Pancreas (tissue), 10 donors: Measurements from ENCODE around the gene TUBGCP3. TPM values are rescaled to one million over a fixed set of nuclear protein-coding genes. Genes with fewer than 3 reads are reported as not detected.

Experiments used
- ATAC-seq, 4 donors: fragments of 200-7000 bp; cut with Tn5 transposase; one replicate each; pipeline versions ENCODE4 v1.8.0 to v1.9.1; 2020; ENCODE audit warnings: mild to moderate bottlenecking in 4 of 4, moderate library complexity in 4 of 4
- DNase-seq, 6 donors: peaks; one replicate each; pipeline ENCODE4 v3.0.0-alpha.2; 2020
- FAIRE-seq: peaks from 2 replicates; lab custom pipeline; 2012; peaks lifted over from hg19 to GRCh38; lab: Jason Lieb, UNC
- H3K27ac ChIP-seq, 4 donors: fragments of 200-600 bp; sonication (generic); 1 replicate in 3 of 4; 2 replicates in 1 of 4; pipeline versions ENCODE4 v1.5.0 to v1.8.0; 2020
- H3K27me3 ChIP-seq, 4 donors: fragments of 200-600 bp; one replicate each; pipeline ENCODE4 v1.8.0; 2021
- H3K36me3 ChIP-seq, 3 donors: fragments of 200-600 bp; sonication (generic) in 1 of 3; one replicate each; pipeline versions ENCODE4 v1.5.0 to v1.8.0; 2020 to 2021
- H3K4me1 ChIP-seq, 3 donors: fragments of 200-600 bp; one replicate each; pipeline ENCODE4 v1.8.0; 2021
- H3K4me3 ChIP-seq, 4 donors: fragments of 200-600 bp; sonication (generic) in 2 of 4; one replicate each; pipeline versions ENCODE4 v1.5.0 to v1.8.0; 2020 to 2021
- H3K9me3 ChIP-seq, 4 donors: fragments of 200-600 bp; one replicate each; pipeline ENCODE4 v1.8.0; 2021
- CTCF ChIP-seq, 4 donors: fragments of 200-600 bp; sonication (generic) in 3 of 4; IDR thresholded peaks; one replicate each; pipeline versions ENCODE4 v1.5.0 to v1.8.0; 2021; ENCODE audit warnings: antibody characterized with exemption in 4 of 4
- WGBS, 2 donors: extraction: QIAGEN DNeasy Blood & Tissue Kit; methylation state at CpG; one replicate each; pipeline ENCODE4 v1.1.7; 2013; 5-methylcytosine and 5-hydroxymethylcytosine counted together
- intact Hi-C, 3 donors: fragments of 100-400 bp; cut with DNase I; formaldehyde crosslinking; loops; one replicate each; pipeline versions ENCODE4 v1.11.1 to v1.14.2; 2022
- polyA plus RNA-seq, 2 donors: library from polyadenylated mRNA; stranded (reverse); fragments of 200-250 nt; gene quantifications; one replicate each; pipeline ENCODE4 v1.2.3, GENCODE V29; 2013
- total RNA-seq, 6 donors: library from RNA; stranded (reverse); fragmentation: NEBNext Ultra II Directional in 4 of 6; extraction: Animal tissue kit (Norgen Biotek cat#: 25700) in 4 of 6; gene quantifications; one replicate each; pipeline versions ENCODE4 v1.2.1 to v1.2.4, GENCODE V29; 2021 to 2023
- donor health status: healthy with polysubstance abuse.
- donor health status: DM: no; HTN: no; CAD: no; lungs with moderate emphysema.
- donor health status: DM: no; HTN: no; CAD: no.
- donor health status: control.
- donor health status: control.
- donor health status: Bipolar disorder and iron deficiency.
- donor health status: DM: yes; HTN: yes; CAD: no.
- donor health status: DM: no; HTN: no; CAD: no.
- donor health status: DM: no; HTN: no; CAD: no.
- donor health status: DM: yes; HTN: yes; CAD: no.

The TUBGCP3 gene
- total and polyA plus RNA-seq, 8 donors, result 6.3 to 20.2 (median 12.6) TPM

- ATAC-seq (no peak), DNase-seq (no peak), FAIRE-seq (no peak)
- 71 to 76% methylated on average over 8 of the region's 8 CpGs for WGBS, 2 donors
- intact Hi-C loops, result no loop called here
- H3K9me3 ChIP-seq, result no peaks in the 10 kb centered on the region
- H3K36me3 ChIP-seq, result no peaks in the 10 kb centered on the region
- H3K27me3 ChIP-seq, result no peaks in the 10 kb centered on the region
- peaks cover 0 to 2% (median 0%) of the 10 kb centered on the region in 3 donors for H3K4me1 ChIP-seq
- no peak for TF ChIP-seq CTCF (IDR thresholded peaks at IDR 0.05)
- no peak overlapping the region for H3K4me3 ChIP-seq
- no peak overlapping the region for H3K27ac ChIP-seq
Measured at GRCh38 chr13:112602189-112602588, 14.2 kb upstream of the TUBGCP3 start.

- no peak overlapping the region for H3K4me3 ChIP-seq
- H3K4me1 ChIP-seq, result peaks cover 0 to 2% (median 0%) of the 10 kb centered on the region in 3 donors
- intact Hi-C loops, result no loop called here
- ATAC-seq, result no peak
- H3K9me3 ChIP-seq, result no peaks in the 10 kb centered on the region
- no peak for FAIRE-seq
- H3K27me3 ChIP-seq, result no peaks in the 10 kb centered on the region
- no peak for DNase-seq
- no peak for TF ChIP-seq CTCF (IDR thresholded peaks at IDR 0.05)
- H3K27ac ChIP-seq, result no peak overlapping the region
- 73 to 79% methylated on average over 14 of the region's 14 CpGs for WGBS, 2 donors
- H3K36me3 ChIP-seq, result no peaks in the 10 kb centered on the region
Measured at GRCh38 chr13:112601371-112601770, 13.4 kb upstream of the TUBGCP3 start.

GRCh38 chr13:112596235-112596634 lies 8.3 kb upstream of the TUBGCP3 start:
- Histone ChIP-seq H3K4me3 (no peak overlapping the region), H3K36me3 (no peaks in the 10 kb centered on the region), H3K27ac (no peak overlapping the region), H3K9me3 (peaks cover 0 to 4% (median 0%) of the 10 kb centered on the region in 4 donors), H3K27me3 (no peaks in the 10 kb centered on the region), H3K4me1 (peaks cover 6 to 13% (median 6%) of the 10 kb centered on the region in 3 donors)
- no peak for FAIRE-seq
- no peak for DNase-seq
- intact Hi-C loops, result no loop called here
- no peak for TF ChIP-seq CTCF (IDR thresholded peaks at IDR 0.05)
- WGBS, 2 donors, result 83 to 88% methylated on average over 2 of the region's 2 CpGs
- no peak for ATAC-seq

GRCh38 chr13:112592647-112593046 lies 4.7 kb upstream of the TUBGCP3 start:
- no peak for FAIRE-seq
- intact Hi-C loops, result no loop called here
- no peak for DNase-seq
- WGBS, 2 donors, result 72 to 73% methylated on average over 7 of the region's 7 CpGs
- Histone ChIP-seq H3K4me3 (no peak overlapping the region), H3K9me3 (peaks cover 0 to 4% (median 0%) of the 10 kb centered on the region in 4 donors), H3K27ac (no peak overlapping the region), H3K4me1 (peaks cover 6 to 19% (median 10%) of the 10 kb centered on the region in 3 donors), H3K36me3 (no peaks in the 10 kb centered on the region), H3K27me3 (no peaks in the 10 kb centered on the region)
- no peak for TF ChIP-seq CTCF (IDR thresholded peaks at IDR 0.05)
- ATAC-seq, result no peak

GRCh38 chr13:112592181-112592580 lies 4.2 kb upstream of the TUBGCP3 start:
- Histone ChIP-seq H3K9me3 (peaks cover 0 to 4% (median 0%) of the 10 kb centered on the region in 4 donors), H3K4me1 (peaks cover 6 to 19% (median 10%) of the 10 kb centered on the region in 3 donors), H3K4me3 (no peak overlapping the region), H3K27me3 (no peaks in the 10 kb centered on the region), H3K27ac (no peak overlapping the region), H3K36me3 (no peaks in the 10 kb centered on the region)
- intact Hi-C loops, result no loop called here
- no peak for TF ChIP-seq CTCF (IDR thresholded peaks at IDR 0.05)
- no peak for DNase-seq
- no peak for FAIRE-seq
- ATAC-seq, result no peak
- 93% methylated on average over 7 of the region's 7 CpGs for WGBS, 2 donors
